GM21737 (cell line): ENCODE results near the gene ATOH8.

ENCODE experiments used
- ATAC-seq: cut with Tn5 transposase; IDR thresholded peaks from one replicate; pipeline ENCODE4 v1.9.1; 2021; ENCODE audit warnings: mild to moderate bottlenecking, moderate library complexity; ENCODE audit not compliant: unreplicated experiment

Gene ATOH8

GRCh38 chr2:85718885-85719492 lies 34.8 kb upstream of the ATOH8 start:
- no peak for ATAC-seq

GRCh38 chr2:85719609-85720240 lies 34.1 kb upstream of the ATOH8 start:
- ATAC-seq = no peak

- ATAC-seq = no peak
These were observed 33.3 kb upstream of the ATOH8 start for GRCh38 chr2:85720533-85720932.

- ATAC-seq = no peak
These were observed 32.1 kb upstream of the ATOH8 start for GRCh38 chr2:85721641-85722040.

- ATAC-seq = no peak
These were observed 31.3 kb upstream of the ATOH8 start for GRCh38 chr2:85722519-85722918.

- ATAC-seq = no peak
These were observed 30.0 kb upstream of the ATOH8 start for GRCh38 chr2:85723707-85724360.

- ATAC-seq = no peak
These were observed 29.0 kb upstream of the ATOH8 start for GRCh38 chr2:85724731-85725181.

- ATAC-seq = no peak
These were observed 28.3 kb upstream of the ATOH8 start for GRCh38 chr2:85725451-85725850.

GRCh38 chr2:85727798-85728197 lies 26.0 kb upstream of the ATOH8 start:
- ATAC-seq = no peak

- no peak for ATAC-seq
These were observed 25.4 kb upstream of the ATOH8 start for GRCh38 chr2:85728342-85728741.

GRCh38 chr2:85728883-85729824 lies 24.6 kb upstream of the ATOH8 start:
- no peak for ATAC-seq

GRCh38 chr2:85729825-85730510 lies 23.8 kb upstream of the ATOH8 start:
- no peak for ATAC-seq

- ATAC-seq = no peak
These were observed 23.0 kb upstream of the ATOH8 start for GRCh38 chr2:85730686-85731230.

- no peak for ATAC-seq
These were observed 22.2 kb upstream of the ATOH8 start for GRCh38 chr2:85731606-85732005.

- ATAC-seq = no peak
These were observed 21.2 kb upstream of the ATOH8 start for GRCh38 chr2:85732467-85733120.

- ATAC-seq = no peak
These were observed 20.4 kb upstream of the ATOH8 start for GRCh38 chr2:85733121-85733960.

- no peak for ATAC-seq
These were observed 19.8 kb upstream of the ATOH8 start for GRCh38 chr2:85734015-85734414.

- ATAC-seq = no peak
These were observed 18.7 kb upstream of the ATOH8 start for GRCh38 chr2:85734942-85735608.
